Transverse colon (tissue), 4 donors: ENCODE data around the gene AGTPBP1. TPM values are rescaled to one million over a fixed set of nuclear protein-coding genes. Genes with fewer than 3 reads are reported as not detected.

ENCODE experiments used
- DNase-seq: peaks from one replicate; pipeline ENCODE4 v3.0.0-alpha.2; 2019
- H3K27ac ChIP-seq, 4 donors: fragments of 200-600 bp; sonication (generic); 2 replicates each; pipeline ENCODE4 v1.5.1; 2016 to 2018; ENCODE audit warnings: inconsistent platforms in 4 of 4
- H3K27me3 ChIP-seq: fragments of 200-600 bp; sonication (generic); 2 replicates; pipeline ENCODE4 v1.5.1; 2017; ENCODE audit warnings: inconsistent platforms
- H3K36me3 ChIP-seq, 4 donors: fragments of 200-600 bp; sonication (generic); 2 replicates each; pipeline ENCODE4 v1.5.1; 2017 to 2019; ENCODE audit warnings: inconsistent platforms in 4 of 4
- H3K4me1 ChIP-seq, 4 donors: fragments of 200-600 bp; sonication (generic); 2 replicates each; pipeline ENCODE4 v1.5.1; 2017 to 2020; ENCODE audit warnings: inconsistent platforms in 4 of 4
- H3K4me3 ChIP-seq, 4 donors: fragments of 200-600 bp; sonication (generic); 1 replicate in 1 of 4; 2 replicates in 3 of 4; pipeline versions ENCODE4 v1.5.1 to v1.6.1; 2017 to 2019; ENCODE audit warnings: inconsistent platforms in 4 of 4
- H3K9me3 ChIP-seq, 2 donors: fragments of 200-600 bp; sonication (generic); 2 replicates each; pipeline ENCODE4 v1.5.1; 2017 to 2019; ENCODE audit warnings: inconsistent platforms in 2 of 2
- CTCF ChIP-seq, 5 experiments: fragments of 200-600 bp in 3 of 5; fragments of 450-650 bp in 2 of 5; sonication (generic) in 3 of 5; IDR thresholded peaks; 1 replicate in 2 of 5; 2 replicates in 3 of 5; pipeline ENCODE4 v1.5.1; 2016 to 2017; ENCODE audit warnings: antibody characterized with exemption in 5 of 5, inconsistent platforms in 3 of 5, mild to moderate bottlenecking in 2 of 5, moderate library complexity in 1 of 5
- EP300 ChIP-seq: sonication (generic); formaldehyde crosslinking; IDR thresholded peaks from one replicate; pipeline ENCODE4 v1.6.1; 2017; ENCODE audit warnings: antibody characterized with exemption, low read depth
- POLR2A ChIP-seq: fragments of 450-650 bp; IDR thresholded peaks from one replicate; pipeline ENCODE4 v1.6.1; 2016; ENCODE audit warnings: antibody characterized with exemption, mild to moderate bottlenecking, moderate library complexity
- POLR2AphosphoS5 ChIP-seq, 3 donors: sonication (generic); formaldehyde crosslinking; IDR thresholded peaks; one replicate each; pipeline ENCODE4 v1.6.1; 2016; ENCODE audit warnings: antibody characterized with exemption in 3 of 3
- whole genome bisulfite sequencing, 2 donors: methylation state at CpG; one replicate each; pipeline ENCODE4 v1.1.5; 2018; ENCODE audit warnings: low coverage in 1 of 2; 5-methylcytosine and 5-hydroxymethylcytosine counted together
- in situ Hi-C, 4 donors: fragments of 200-750 bp; cut with MboI; loops; one replicate each; pipeline versions ENCODE4 v1.15.0 to v1.15.1; 2017; ENCODE audit warnings: low sequenced_read_pairs in 3 of 4, low pct_ligation_motif_present in 1 of 4, low pct_unique_long_range_greater_than_20kb in 1 of 4
- intact Hi-C: fragments of 100-400 bp; cut with DNase I; formaldehyde crosslinking; loops from one replicate; pipeline ENCODE4 v1.15.1; 2023; ENCODE audit warnings: low total_unique reads
- total RNA-seq, 4 donors: library from RNA; depleted of rRNA; stranded (reverse); fragments of >200 nt; gene quantifications; one replicate each; pipeline ENCODE4 v1.1.0, GENCODE V29; 2016

Gene AGTPBP1
- total RNA-seq, 4 donors from 2014 or later = 4.1 to 21.0 (median 15.4) TPM

- H3K4me3 ChIP-seq = no peak overlapping the region
- H3K27me3 ChIP-seq = no peaks in the 10 kb centered on the region
- intact Hi-C loops = no loop called here
- TF ChIP-seq CTCF (IDR thresholded peaks at IDR 0.05) = no peak
- TF ChIP-seq POLR2AphosphoS5 (IDR thresholded peaks at IDR 0.05) = no peak
- no peak for TF ChIP-seq POLR2A
- no peak for TF ChIP-seq EP300
- no peaks in the 10 kb centered on the region for H3K36me3 ChIP-seq
- H3K27ac ChIP-seq = no peak overlapping the region
- no peaks in the 10 kb centered on the region for H3K4me1 ChIP-seq
- no peaks in the 10 kb centered on the region for H3K9me3 ChIP-seq
- no peak for DNase-seq
- in situ Hi-C loops = no loop called here
- WGBS, 2 donors = 87 to 100% methylated on average over 1 of the region's 1 CpG
Measured at GRCh38 chr9:85703398-85703797, 38.4 kb downstream of the AGTPBP1 start.

GRCh38 chr9:85702726-85703289 is 38.9 kb downstream of the AGTPBP1 start:
- intact Hi-C loops (no loop called here), in situ Hi-C loops (no loop called here)
- Histone ChIP-seq H3K4me3 (no peak overlapping the region), H3K4me1 (no peaks in the 10 kb centered on the region), H3K27ac (no peak overlapping the region), H3K27me3 (no peaks in the 10 kb centered on the region), H3K9me3 (no peaks in the 10 kb centered on the region), H3K36me3 (no peaks in the 10 kb centered on the region)
- no peak for TF ChIP-seq POLR2AphosphoS5 (IDR thresholded peaks at IDR 0.05)
- TF ChIP-seq CTCF (IDR thresholded peaks at IDR 0.05) = no peak
- TF ChIP-seq POLR2A = no peak
- TF ChIP-seq EP300 = no peak
- DNase-seq = no peak

- DNase-seq = no peak
- Histone ChIP-seq H3K4me1 (no peaks in the 10 kb centered on the region), H3K27ac (no peak overlapping the region), H3K36me3 (no peaks in the 10 kb centered on the region), H3K27me3 (no peaks in the 10 kb centered on the region), H3K4me3 (no peak overlapping the region), H3K9me3 (no peaks in the 10 kb centered on the region)
- in situ Hi-C loops = no loop called here
- TF ChIP-seq CTCF (IDR thresholded peaks at IDR 0.05) = no peak
- TF ChIP-seq POLR2A = no peak
- TF ChIP-seq EP300 = no peak
- no peak for TF ChIP-seq POLR2AphosphoS5 (IDR thresholded peaks at IDR 0.05)
- intact Hi-C loops = no loop called here
Measured at GRCh38 chr9:85702191-85702590, 39.6 kb downstream of the AGTPBP1 start.

- 70 to 79% methylated on average over 1 to 2 of the region's 2 CpGs for WGBS, 2 donors
- H3K27ac ChIP-seq = no peak overlapping the region
- intact Hi-C loops (no loop called here), in situ Hi-C loops (no loop called here)
- no peak for DNase-seq
- no peaks in the 10 kb centered on the region for H3K36me3 ChIP-seq
- no peaks in the 10 kb centered on the region for H3K4me1 ChIP-seq
- no peak overlapping the region for H3K4me3 ChIP-seq
- TF ChIP-seq POLR2AphosphoS5 (IDR thresholded peaks at IDR 0.05) (no peak), EP300 (no peak)
- H3K27me3 ChIP-seq = no peaks in the 10 kb centered on the region
- no peaks in the 10 kb centered on the region for H3K9me3 ChIP-seq
Measured at GRCh38 chr9:85700330-85700729, 41.4 kb downstream of the AGTPBP1 start.

GRCh38 chr9:85688361-85688760 is 53.4 kb downstream of the AGTPBP1 start:
- no peaks in the 10 kb centered on the region for H3K4me1 ChIP-seq
- WGBS, 2 donors = 91 to 100% methylated on average over 1 to 2 of the region's 2 CpGs
- no peaks in the 10 kb centered on the region for H3K36me3 ChIP-seq
- intact Hi-C loops = no loop called here
- no peak overlapping the region for H3K27ac ChIP-seq
- DNase-seq = no peak
- H3K9me3 ChIP-seq = no peaks in the 10 kb centered on the region
- in situ Hi-C loops = loop anchor here in 1 of 4 donors (25.0 kb wide), 1 partner anchor 99 kb away; no protein-coding TSS in a partner anchor
- TF ChIP-seq POLR2AphosphoS5 (IDR thresholded peaks at IDR 0.05) = no peak
- no peak for TF ChIP-seq POLR2A
- no peak for TF ChIP-seq CTCF (IDR thresholded peaks at IDR 0.05)
- TF ChIP-seq EP300 = no peak
- no peaks in the 10 kb centered on the region for H3K27me3 ChIP-seq
- H3K4me3 ChIP-seq = no peak overlapping the region
